ENCODE data around the gene AXDND1.
"Not testable (repeated sequence)": the region's sequence is repeated elsewhere in the genome, so short reads cannot be mapped to it uniquely, and the experiment has no call there.

The AXDND1 gene

GRCh38 chr1:179465661-179466060, 99.9 kb downstream of the AXDND1 start:
- DNase-seq (ENCODE audit: low read depth in 4 of 4, low spot score in 1 of 4), result not testable (repeated sequence)

- no peak for DNase-seq (ENCODE audit: low read depth in 4 of 4, low spot score in 1 of 4)
Measured at GRCh38 chr1:179474713-179475112, 108.9 kb downstream of the AXDND1 start.

- no peak for DNase-seq (ENCODE audit: low read depth in 4 of 4, low spot score in 1 of 4)
Measured at GRCh38 chr1:179476484-179476883, 110.7 kb downstream of the AXDND1 start.

- no peak for DNase-seq (ENCODE audit: low read depth in 4 of 4, low spot score in 1 of 4)
Measured at GRCh38 chr1:179478370-179478769, 112.6 kb downstream of the AXDND1 start.

- DNase-seq (ENCODE audit: low read depth in 4 of 4, low spot score in 1 of 4), result no peak
Measured at GRCh38 chr1:179490611-179491010, 124.8 kb downstream of the AXDND1 start.

GRCh38 chr1:179493323-179493722, 127.6 kb downstream of the AXDND1 start:
- no peak for DNase-seq (ENCODE audit: low read depth in 4 of 4, low spot score in 1 of 4)

- no peak for DNase-seq (ENCODE audit: low read depth in 4 of 4, low spot score in 1 of 4)
Measured at GRCh38 chr1:179506199-179506598, 140.4 kb downstream of the AXDND1 start.

GRCh38 chr1:179509384-179509783, 143.6 kb downstream of the AXDND1 start:
- DNase-seq (ENCODE audit: low read depth in 4 of 4, low spot score in 1 of 4), result no peak

GRCh38 chr1:179510038-179510437, 144.3 kb downstream of the AXDND1 start:
- no peak for DNase-seq (ENCODE audit: low read depth in 4 of 4, low spot score in 1 of 4)

GRCh38 chr1:179516976-179517705, 151.4 kb downstream of the AXDND1 start:
- no peak for DNase-seq (ENCODE audit: low read depth in 4 of 4, low spot score in 1 of 4)

GRCh38 chr1:179518544-179518943, 152.8 kb downstream of the AXDND1 start:
- not testable (repeated sequence) for DNase-seq (ENCODE audit: low read depth in 4 of 4, low spot score in 1 of 4)

GRCh38 chr1:179529482-179530195, 163.9 kb downstream of the AXDND1 start:
- no peak for DNase-seq (ENCODE audit: low read depth in 4 of 4, low spot score in 1 of 4)

GRCh38 chr1:179530352-179530751, 164.6 kb downstream of the AXDND1 start:
- no peak for DNase-seq (ENCODE audit: low read depth in 4 of 4, low spot score in 1 of 4)

- DNase-seq (ENCODE audit: low read depth in 4 of 4, low spot score in 1 of 4), result no peak
Measured at GRCh38 chr1:179541774-179542173, 176.0 kb downstream of the AXDND1 start.

GRCh38 chr1:179545321-179545720, 179.6 kb downstream of the AXDND1 start:
- DNase-seq (ENCODE audit: low read depth in 4 of 4, low spot score in 1 of 4), result no peak

- DNase-seq (ENCODE audit: low read depth in 4 of 4, low spot score in 1 of 4), result no peak
Measured at GRCh38 chr1:179547021-179547535, 181.3 kb downstream of the AXDND1 start.

GRCh38 chr1:179548666-179549367, 183.0 kb downstream of the AXDND1 start:
- DNase-seq (ENCODE audit: low read depth in 4 of 4, low spot score in 1 of 4), result no peak

- no peak for DNase-seq (ENCODE audit: low read depth in 4 of 4, low spot score in 1 of 4)
Measured at GRCh38 chr1:179549368-179549700, 183.6 kb downstream of the AXDND1 start.

GRCh38 chr1:179550746-179551682, 185.2 kb downstream of the AXDND1 start:
- no peak for DNase-seq (ENCODE audit: low read depth in 4 of 4, low spot score in 1 of 4)

GRCh38 chr1:179554427-179554826, 188.7 kb downstream of the AXDND1 start:
- DNase-seq (ENCODE audit: low read depth in 4 of 4, low spot score in 1 of 4), result no peak

GRCh38 chr1:179558078-179558477, 192.3 kb downstream of the AXDND1 start:
- DNase-seq (ENCODE audit: low read depth in 4 of 4, low spot score in 1 of 4), result no peak
